Stimulated activated CD4-positive, alpha-beta T cell treated with anti-CD3 and anti-CD28 coated beads, Interleukin-4, amount 100 ng/mL, for 24 hours (primary cell): ENCODE data around the gene PSG1.

Source experiments
- DNase-seq: peaks from one replicate; pipeline ENCODE4 v3.0.0-alpha.2; 2020

PSG1 gene

GRCh38 chr19:42816894-42817293 lies 62.6 kb downstream of the PSG1 start:
- DNase-seq = no peak
